Kidney (tissue), 14 donors: ENCODE results near the gene FAM32A. TPM values are rescaled to one million over a fixed set of nuclear protein-coding genes. Genes with fewer than 3 reads are reported as not detected.

ENCODE experiments used
- DNase-seq, 5 donors: peaks; one replicate each; pipeline ENCODE4 v3.0.0-alpha.2; 2013 to 2020
- FAIRE-seq: peaks from 2 replicates; lab custom pipeline; 2012; peaks lifted over from hg19 to GRCh38; lab: Jason Lieb, UNC
- H3K27ac ChIP-seq, 2 donors: one replicate each; pipeline ENCODE4 v1.7.0; 2013; ENCODE audit warnings: low read depth in 2 of 2, low read length in 2 of 2, inconsistent platforms in 1 of 2
- H3K27me3 ChIP-seq: one replicate; pipeline ENCODE4 v1.7.1; 2013; ENCODE audit warnings: low read length, inconsistent platforms; ENCODE audit not compliant: control insufficient read depth, insufficient read depth
- H3K36me3 ChIP-seq, 3 donors: one replicate each; pipeline versions ENCODE4 v1.7.0 to v1.7.1; 2013; ENCODE audit warnings: low read length in 3 of 3, control low read depth in 1 of 3, inconsistent platforms in 1 of 3; ENCODE audit not compliant: insufficient read depth in 3 of 3, control insufficient read depth in 2 of 3
- H3K4me1 ChIP-seq, 3 donors: one replicate each; pipeline versions ENCODE4 v1.7.0 to v1.7.1; 2013; ENCODE audit warnings: low read length in 3 of 3, inconsistent platforms in 1 of 3, low read depth in 1 of 3; ENCODE audit not compliant: control insufficient read depth in 2 of 3, insufficient read depth in 2 of 3
- H3K4me3 ChIP-seq, 3 donors: one replicate each; pipeline versions ENCODE4 v1.7.0 to v1.8.1; 2013; ENCODE audit warnings: low read length in 3 of 3, control low read depth in 1 of 3, inconsistent platforms in 1 of 3
- H3K9ac ChIP-seq, 3 donors: one replicate each; pipeline versions ENCODE4 v1.7.0 to v1.7.1; 2013; ENCODE audit warnings: low read length in 3 of 3, control low read depth in 1 of 3, inconsistent platforms in 1 of 3
- H3K9me3 ChIP-seq, 3 donors: one replicate each; pipeline versions ENCODE4 v1.7.0 to v1.7.1; 2013; ENCODE audit warnings: low read length in 3 of 3, control low read depth in 1 of 3, inconsistent platforms in 1 of 3; ENCODE audit not compliant: control insufficient read depth in 2 of 3, insufficient read depth in 1 of 3
- CTCF ChIP-seq: IDR thresholded peaks from 3 replicates; pipeline ENCODE4 v1.5.1; 2012; ENCODE audit warnings: mild to moderate bottlenecking, moderate library complexity, borderline replicate concordance; ENCODE audit not compliant: insufficient read depth; ENCODE audit errors: extremely low read depth
- intact Hi-C: fragments of 100-400 bp; cut with DNase I; formaldehyde crosslinking; loops from one replicate; pipeline ENCODE4 v1.11.1; 2022
- polyA plus RNA-seq: library from polyadenylated mRNA; stranded (reverse); fragments of 350-450 nt; fragmentation: Illumina TruSeq; extraction: RNeasy Lipid Tissue Mini Kit (QIAGEN cat#74804); gene quantifications from one replicate; pipeline ENCODE4 v1.2.3, GENCODE V29; 2014; ENCODE audit warnings: low read depth, low replicate concordance; ENCODE audit not compliant: insufficient read depth
- total RNA-seq: library from RNA; stranded (reverse); fragmentation: NEBNext Ultra II Directional; extraction: Animal tissue kit (Norgen Biotek cat#: 25700); gene quantifications from one replicate; pipeline ENCODE4 v1.2.1, GENCODE V29; 2021
- donor health status: control.
- donor health status: control.
- donor health status: control.
- donor health status: control.
- donor health status: control.
- donor health status: DM: yes; HTN: yes; CAD: no.
- donor health status: Normal renal cell carcinoma (clear cell type).

Gene FAM32A
- total and polyA plus RNA-seq, 2 donors from 2014 or later = 53.5 to 105 TPM

GRCh38 chr19:16210168-16210567, 25.0 kb downstream of the FAM32A start:
- H3K36me3 ChIP-seq = peaks cover 0 to 38% (median 12%) of the 10 kb centered on the region in 3 donors
- H3K27me3 ChIP-seq = no peaks in the 10 kb centered on the region
- no peak overlapping the region for H3K27ac ChIP-seq
- DNase-seq (no peak), FAIRE-seq (no peak)
- no peak overlapping the region for H3K9ac ChIP-seq
- H3K9me3 ChIP-seq = no peaks in the 10 kb centered on the region
- TF ChIP-seq CTCF = no peak
- H3K4me1 ChIP-seq = peaks cover 0 to 9% (median 5%) of the 10 kb centered on the region in 3 donors
- intact Hi-C loops = no loop called here
- H3K4me3 ChIP-seq = no peak overlapping the region

GRCh38 chr19:16213076-16213475, 27.9 kb downstream of the FAM32A start:
- peaks cover 0 to 24% (median 15%) of the 10 kb centered on the region in 3 donors for H3K36me3 ChIP-seq
- no peak for FAIRE-seq

GRCh38 chr19:16216744-16217670, 31.8 kb downstream of the FAM32A start:
- peaks cover 0 to 15% (median 6%) of the 10 kb centered on the region in 3 donors for H3K36me3 ChIP-seq
- TF ChIP-seq CTCF = no peak
- H3K9ac ChIP-seq = no peak overlapping the region
- H3K27me3 ChIP-seq = no peaks in the 10 kb centered on the region
- DNase-seq (peak in 1 of 5 donors; percentile 52), FAIRE-seq (no peak)
- no peak overlapping the region for H3K27ac ChIP-seq
- no peak overlapping the region for H3K4me3 ChIP-seq
- intact Hi-C loops = no loop called here
- no peaks in the 10 kb centered on the region for H3K4me1 ChIP-seq
- H3K9me3 ChIP-seq = peaks cover 0 to 12% (median 11%) of the 10 kb centered on the region in 3 donors

More at GRCh38 chr19:16213076-16213475, 27.9 kb downstream of the FAM32A start:
- Histone ChIP-seq H3K9ac (no peak overlapping the region), H3K27me3 (no peaks in the 10 kb centered on the region), H3K4me3 (no peak overlapping the region), H3K9me3 (no peaks in the 10 kb centered on the region), H3K4me1 (no peaks in the 10 kb centered on the region), H3K27ac (no peak overlapping the region)
- TF ChIP-seq CTCF = no peak
- no peak for DNase-seq
- intact Hi-C loops = no loop called here
